Endothelial cell of umbilical vein (primary cell): ENCODE data around the gene GTF3C5.

Experiments
- CTCF ChIP-seq, 2 donors: IDR thresholded peaks; 1 replicate in 1 of 2; 2 replicates in 1 of 2; pipeline ENCODE4 v1.5.1; 2011; ENCODE audit warnings: low read length in 2 of 2, mild to moderate bottlenecking in 2 of 2, moderate library complexity in 2 of 2, control low read depth in 1 of 2, inconsistent platforms in 1 of 2, low read depth in 1 of 2; ENCODE audit not compliant: insufficient read depth in 1 of 2; ENCODE audit errors: extremely low read depth in 1 of 2
- EZH2 ChIP-seq: IDR thresholded peaks from 2 replicates; pipeline ENCODE4 v1.6.1; 2012; ENCODE audit warnings: borderline replicate concordance, low read depth, mild to moderate bottlenecking, moderate library complexity, low read length, inconsistent platforms; ENCODE audit not compliant: severe bottlenecking
- FOS ChIP-seq: IDR thresholded peaks from 2 replicates; pipeline ENCODE4 v1.6.1; 2011; ENCODE audit warnings: mild to moderate bottlenecking, low read length, moderate library complexity, borderline replicate concordance; ENCODE audit not compliant: insufficient read depth
- JUN ChIP-seq: IDR thresholded peaks from 2 replicates; pipeline ENCODE4 v1.6.1; 2011; ENCODE audit warnings: borderline replicate concordance, low read depth; ENCODE audit not compliant: insufficient read length, insufficient read depth
- MAX ChIP-seq: IDR thresholded peaks from 2 replicates; pipeline ENCODE4 v1.6.1; 2011; ENCODE audit not compliant: insufficient read depth, insufficient read length
- POLR2A ChIP-seq: IDR thresholded peaks from 2 replicates; pipeline ENCODE4 v1.6.1; 2012; ENCODE audit warnings: low read depth, mild to moderate bottlenecking, control low read depth, low read length
- POLR2AphosphoS5 ChIP-seq: IDR thresholded peaks from 2 replicates; pipeline ENCODE4 v1.6.1; 2012; ENCODE audit warnings: low read depth, mild to moderate bottlenecking, control low read depth, low read length, moderate library complexity; ENCODE audit not compliant: insufficient read depth

- no peak for TF ChIP-seq POLR2A
- TF ChIP-seq CTCF (IDR thresholded peaks at IDR 0.05; ENCODE audit: extremely low read depth in 1 of 2, insufficient read depth in 1 of 2, low read depth in 1 of 2, low read length in 2 of 2), result no peak
- TF ChIP-seq EZH2, result no peak
- no peak for TF ChIP-seq POLR2AphosphoS5
- no peak for TF ChIP-seq MAX
- no peak for TF ChIP-seq JUN
- no peak for TF ChIP-seq FOS
These were observed 45.3 kb downstream of the GTF3C5 start for GRCh38 chr9:133075925-133076630.
